A673 (cell line): ENCODE measurements around the gene NLGN1.

Source experiments
- CTCF ChIP-seq: fragments of 300-800, 200-600 bp; sonication (generic); conservative IDR thresholded peaks from 2 replicates; pipeline ENCODE4 v1.5.1; 2017; ENCODE audit warnings: low read depth, mild to moderate bottlenecking, antibody characterized with exemption, low read length, moderate library complexity, mixed read lengths
- EZH2 ChIP-seq: fragments of 200-600 bp; sonication (generic); IDR thresholded peaks from 2 replicates; pipeline ENCODE4 v1.6.1; 2017; ENCODE audit warnings: borderline replicate concordance, low read depth, mild to moderate bottlenecking, mixed read lengths, antibody characterized with exemption, low read length; ENCODE audit not compliant: poor library complexity, severe bottlenecking

- TF ChIP-seq CTCF: no peak
- TF ChIP-seq EZH2: no peak
Measured at GRCh38 chr3:174325171-174325570, 927.6 kb downstream of the NLGN1 start.
